IPS-NIHi11 (cell line): ENCODE data around the gene TMEM45B.
A peak's percentile ranks its signal among the peaks of the same experiment; 100 is the strongest.
"Not testable (repeated sequence)": the region's sequence is repeated elsewhere in the genome, so short reads cannot be mapped to it uniquely, and the experiment has no call there.

Source experiments
- DNase-seq: peaks from one replicate; pipeline ENCODE4 v3.0.0; 2012; ENCODE audit warnings: mixed read lengths, low spot score

The TMEM45B gene

GRCh38 chr11:129852125-129852740, 36.6 kb downstream of the TMEM45B start:
- DNase-seq: no peak

DNA sequence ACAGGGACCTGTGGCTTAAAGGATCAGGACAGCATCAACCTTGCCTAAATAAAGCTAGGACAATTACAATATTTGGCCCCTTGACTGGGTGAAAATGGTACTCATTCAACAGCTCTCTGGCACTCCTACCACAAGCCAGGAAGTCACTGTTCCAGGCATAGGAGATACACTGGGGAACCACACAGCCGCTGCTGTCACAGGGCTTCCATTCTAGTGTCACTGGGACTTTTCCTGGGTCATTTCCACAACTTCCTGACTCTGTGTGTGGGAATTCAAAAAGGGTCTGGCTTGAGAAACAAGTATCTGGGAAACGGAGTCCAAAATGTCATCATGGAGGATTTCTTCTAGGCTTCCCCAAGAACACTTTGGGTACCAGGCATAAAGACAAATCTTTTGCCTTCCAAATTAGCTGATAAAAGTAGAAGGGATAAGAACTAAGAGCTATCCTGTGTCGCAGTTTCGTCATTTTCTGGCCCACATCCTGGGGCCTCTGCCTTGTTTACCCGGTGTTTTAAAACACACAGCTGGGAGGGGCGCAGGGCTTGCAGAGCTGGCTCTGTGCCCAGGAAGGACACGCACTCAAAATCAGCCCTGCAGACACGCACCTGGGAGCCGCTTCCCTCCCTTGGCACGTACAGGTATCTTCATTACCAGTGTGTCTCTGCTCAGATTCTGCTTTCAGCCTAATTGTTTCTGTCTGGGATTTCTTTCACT, 38.0 kb downstream of the TMEM45B start:
- no peak for DNase-seq

DNA sequence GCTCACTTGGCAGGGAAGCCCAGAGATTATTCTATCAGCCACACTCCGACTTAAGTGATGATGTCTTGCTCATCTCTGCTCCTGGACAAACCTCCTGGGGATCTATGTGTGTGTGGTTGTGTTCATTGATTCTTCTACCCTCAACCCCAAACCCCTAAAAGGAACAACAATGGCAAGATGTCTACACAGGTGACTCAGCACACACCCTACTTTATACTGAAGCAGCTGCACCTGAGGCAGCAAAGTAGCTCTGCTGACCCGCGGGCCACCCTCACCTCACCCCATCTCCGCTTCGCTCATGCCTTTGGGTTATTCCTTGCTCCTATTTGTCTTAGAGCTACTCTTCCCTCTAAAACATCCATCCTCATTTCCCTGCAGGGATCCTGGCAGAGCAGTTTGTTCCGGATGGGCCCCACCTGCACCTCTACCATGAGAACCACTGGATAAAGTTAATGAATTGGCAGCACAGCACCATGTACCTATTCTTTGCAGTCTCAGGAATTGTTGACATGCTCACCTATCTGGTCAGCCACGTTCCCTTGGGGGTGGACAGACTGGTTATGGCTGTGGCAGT, 38.7 kb downstream of the TMEM45B start:
- no peak for DNase-seq

GRCh38 chr11:129855086-129855485, 39.4 kb downstream of the TMEM45B start:
- DNase-seq: no peak

- DNase-seq: no peak
Observed at GRCh38 chr11:129856036-129856435, 40.4 kb downstream of the TMEM45B start.

- peak; percentile 70 for DNase-seq
Observed at GRCh38 chr11:129861702-129862522, 46.3 kb downstream of the TMEM45B start.

DNA sequence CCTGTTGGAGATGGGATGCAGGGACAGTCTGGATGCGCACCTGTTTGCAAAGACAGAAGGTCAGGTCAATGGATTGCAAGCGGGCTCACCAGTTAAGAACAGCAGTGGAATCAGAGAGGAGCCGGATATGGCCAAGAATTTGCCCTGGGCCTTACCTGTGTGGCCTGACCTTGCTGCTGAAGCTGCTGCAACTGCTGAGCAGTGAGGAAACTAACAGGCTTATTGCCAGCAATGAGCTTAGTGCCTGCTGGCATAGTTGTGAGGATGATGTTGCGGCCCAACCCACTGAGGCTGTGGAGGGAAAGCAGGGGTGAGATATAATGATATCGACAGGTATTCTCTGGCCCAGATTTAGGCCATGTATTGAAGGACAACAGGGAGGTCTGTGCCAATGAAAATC, 49.2 kb downstream of the TMEM45B start:
- DNase-seq: no peak

DNA sequence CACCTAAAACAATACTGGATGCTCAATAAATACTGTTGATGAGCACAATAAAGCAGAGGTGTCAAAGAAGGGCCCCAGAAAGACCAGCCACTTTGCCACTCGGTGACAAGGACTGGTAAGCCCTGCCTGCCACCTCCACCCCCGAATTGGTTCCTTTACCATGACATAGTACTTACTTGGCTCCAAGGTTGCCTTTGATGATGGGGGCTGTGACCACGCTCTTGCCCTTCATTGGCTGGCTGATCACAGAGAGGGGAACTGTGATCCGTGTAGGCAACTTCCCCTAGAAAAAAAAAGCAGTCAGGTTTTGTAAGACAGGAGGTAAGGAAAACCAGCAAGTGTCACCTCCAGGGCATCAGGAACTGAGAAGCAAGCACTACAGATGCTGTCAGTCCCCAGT, 50.1 kb downstream of the TMEM45B start:
- DNase-seq: no peak

DNA sequence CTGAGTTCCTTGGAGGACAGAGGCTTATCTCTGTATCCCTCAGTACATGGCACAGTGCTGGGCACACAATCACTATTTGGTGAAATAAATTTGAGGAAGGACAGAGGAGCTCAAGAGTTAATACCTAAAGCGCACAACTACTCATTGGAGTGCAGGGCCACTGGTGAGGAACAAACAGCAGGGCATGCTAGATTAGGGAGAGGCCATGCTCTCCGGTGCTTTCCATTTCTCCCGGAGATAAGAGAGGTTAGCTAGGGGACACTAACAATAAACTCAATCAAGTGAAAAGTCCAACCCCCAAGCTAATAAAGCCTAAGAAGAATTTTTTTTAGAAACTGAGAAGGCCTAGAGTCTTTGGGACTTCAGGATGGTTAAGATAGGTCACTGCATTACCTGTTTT, 50.7 kb downstream of the TMEM45B start:
- no peak for DNase-seq

- DNase-seq: not testable (repeated sequence)
Observed at GRCh38 chr11:129868626-129869025, 53.0 kb downstream of the TMEM45B start.

DNA sequence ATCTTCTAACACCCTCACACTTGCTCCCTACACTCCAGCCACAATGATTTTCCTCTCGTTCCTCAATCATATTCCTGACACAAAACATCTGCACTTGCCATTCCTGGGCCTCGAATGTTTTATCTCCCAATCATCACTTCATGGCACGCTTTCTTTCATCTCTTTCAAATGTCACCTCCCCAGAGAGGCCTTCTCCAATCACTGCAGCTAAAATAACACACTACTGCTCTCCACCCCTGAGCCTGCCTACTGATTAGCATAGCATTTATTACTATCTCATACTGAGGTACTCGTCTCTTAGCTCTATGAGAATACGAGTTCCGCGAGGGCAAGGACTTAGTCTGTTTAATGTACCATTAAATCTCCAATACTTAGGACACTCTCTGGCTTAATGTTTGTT, 56.3 kb downstream of the TMEM45B start:
- no peak for DNase-seq

DNA sequence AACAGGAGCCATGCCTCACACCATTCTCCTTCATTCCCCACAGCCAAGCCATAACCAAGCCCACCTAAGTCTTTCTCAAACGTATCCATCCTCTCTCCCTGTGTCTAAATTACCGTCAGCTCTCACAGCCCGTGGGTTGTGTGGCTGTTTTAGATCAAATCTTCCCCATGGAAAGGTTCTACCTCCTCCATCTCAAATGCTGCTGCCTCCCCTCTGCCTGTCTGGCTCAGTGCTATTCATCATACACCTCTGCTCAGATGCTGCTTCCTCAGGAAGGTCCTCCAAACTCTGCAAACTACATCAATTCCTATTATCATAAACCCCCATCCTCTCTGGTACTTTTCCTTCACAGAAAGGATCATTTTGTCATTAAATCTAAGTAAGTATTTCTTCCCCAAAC, 64.7 kb downstream of the TMEM45B start:
- DNase-seq: no peak

DNA sequence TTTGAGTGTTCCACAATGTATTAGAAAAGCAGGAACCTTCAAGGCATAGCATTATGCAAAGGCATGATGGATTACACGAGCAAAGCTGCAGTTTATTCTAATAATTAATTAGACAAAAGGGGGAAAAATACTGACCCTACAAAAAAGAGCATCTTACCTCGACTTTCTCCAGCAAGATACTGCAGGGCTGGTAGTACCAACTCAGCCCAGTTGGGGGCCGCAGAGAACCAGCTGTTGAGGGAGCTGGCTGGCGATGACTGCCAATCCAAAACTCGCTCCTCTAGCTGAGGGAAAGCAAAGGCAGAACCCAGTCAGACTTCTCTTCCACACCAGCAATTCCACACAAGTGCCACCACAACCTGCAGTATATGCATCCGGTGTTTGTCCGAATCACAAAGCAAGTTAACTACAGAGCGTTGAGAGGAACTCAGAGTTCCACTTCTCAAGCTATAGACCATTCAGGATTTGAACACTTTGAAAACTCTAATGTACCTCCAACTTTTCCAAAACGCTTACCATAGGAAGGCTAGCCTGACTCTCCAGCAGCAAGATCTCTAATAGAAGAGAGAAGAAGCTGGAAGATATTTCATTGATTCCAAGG, 66.0 kb downstream of the TMEM45B start:
- peak; percentile 72 for DNase-seq

- no peak for DNase-seq
Observed at GRCh38 chr11:129884581-129884980, 68.9 kb downstream of the TMEM45B start.

DNA sequence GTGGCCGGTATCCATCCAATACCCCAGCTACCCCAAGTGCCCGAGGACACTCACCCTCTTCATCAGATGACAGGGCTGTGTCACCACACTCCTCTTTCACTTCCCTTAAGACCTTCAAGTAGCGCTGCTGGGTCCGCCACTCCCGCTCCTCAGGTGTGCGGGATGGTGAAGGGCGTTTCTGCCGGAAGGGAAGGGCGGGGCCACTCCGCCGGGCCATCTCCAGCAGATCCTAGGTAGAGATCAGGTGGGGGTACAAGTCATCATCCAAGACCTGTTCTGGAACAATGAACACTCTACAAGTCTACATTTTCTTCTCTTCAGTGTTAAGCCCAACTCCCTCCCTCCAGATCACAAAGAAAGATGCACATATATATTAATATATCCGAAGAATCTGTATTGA, 69.7 kb downstream of the TMEM45B start:
- DNase-seq: no peak

GRCh38 chr11:129888451-129888850, 72.8 kb downstream of the TMEM45B start:
- DNase-seq: no peak

- DNase-seq: no peak
Observed at GRCh38 chr11:129894278-129895125, 78.9 kb downstream of the TMEM45B start.

DNA sequence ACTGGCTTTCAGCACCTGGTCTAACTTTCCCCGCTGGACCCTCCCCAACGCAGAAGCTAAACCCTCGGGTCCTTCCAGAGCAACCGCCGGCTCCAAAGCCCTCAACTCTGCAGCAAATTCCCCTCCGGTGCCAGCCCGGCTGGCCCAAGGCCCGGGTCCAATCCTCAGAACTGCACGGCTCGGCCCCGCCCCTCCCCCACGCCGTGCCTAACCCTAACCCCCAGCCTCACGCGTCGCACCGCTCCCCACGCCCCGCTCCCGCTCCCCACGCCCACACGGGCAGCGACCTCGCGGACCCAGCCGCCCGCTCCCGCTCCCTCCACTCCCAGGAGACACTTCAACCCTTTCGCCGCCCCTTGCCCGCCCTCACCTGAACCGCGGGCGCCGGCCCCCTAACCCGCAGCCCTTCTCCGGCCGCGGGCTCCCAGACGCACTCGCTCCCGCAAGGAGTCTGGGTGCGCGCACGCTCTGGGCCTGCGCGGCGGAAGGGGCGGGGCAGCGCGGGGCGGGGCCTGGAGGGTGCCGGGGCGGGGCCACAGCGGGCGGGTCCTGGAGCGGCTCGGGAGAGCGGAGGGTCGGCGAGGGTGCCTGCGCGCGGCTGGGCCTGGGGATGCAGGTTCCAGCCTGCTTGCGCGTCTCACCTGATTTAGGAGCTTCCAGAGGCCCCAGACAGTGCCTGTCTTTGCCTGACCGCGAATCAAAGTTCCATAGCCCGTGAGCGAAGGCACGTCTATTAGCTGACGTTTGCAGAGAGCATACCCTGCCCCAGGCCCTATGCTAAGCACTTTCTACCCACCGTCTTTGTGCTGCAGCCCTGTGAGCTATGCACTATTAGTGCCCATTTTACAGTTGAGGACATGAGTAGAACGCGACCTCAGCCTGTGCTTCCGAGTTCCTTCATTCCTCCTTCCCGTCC, 79.7 kb downstream of the TMEM45B start, which contains the start of gene NFRKB:
Gene NFRKB (minus strand): TSS at position 453 of the 916 bp plus-strand sequence. CDS start 2,729 bp downstream, outside the sequence.
- DNase-seq: peak; percentile 99

DNA sequence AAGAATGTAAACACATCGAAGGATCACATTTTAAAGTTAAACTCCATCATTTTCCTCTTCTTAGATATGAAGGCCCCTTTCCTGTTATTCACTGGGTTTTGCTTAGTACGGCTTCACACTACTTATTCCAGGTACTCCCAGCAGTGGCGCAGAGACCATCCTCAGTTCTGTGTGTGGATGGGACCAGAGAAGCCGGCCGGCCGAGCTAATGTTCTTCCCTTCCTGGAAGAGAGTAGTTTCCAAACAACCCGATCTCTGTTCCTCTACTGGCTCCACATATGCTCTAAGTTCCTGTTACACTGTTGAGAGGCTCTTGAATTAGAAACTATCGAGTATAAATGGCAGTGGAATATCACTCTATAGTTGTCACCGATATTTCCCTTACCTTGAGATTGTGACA, 80.4 kb downstream of the TMEM45B start:
- peak; percentile 28 for DNase-seq

DNA sequence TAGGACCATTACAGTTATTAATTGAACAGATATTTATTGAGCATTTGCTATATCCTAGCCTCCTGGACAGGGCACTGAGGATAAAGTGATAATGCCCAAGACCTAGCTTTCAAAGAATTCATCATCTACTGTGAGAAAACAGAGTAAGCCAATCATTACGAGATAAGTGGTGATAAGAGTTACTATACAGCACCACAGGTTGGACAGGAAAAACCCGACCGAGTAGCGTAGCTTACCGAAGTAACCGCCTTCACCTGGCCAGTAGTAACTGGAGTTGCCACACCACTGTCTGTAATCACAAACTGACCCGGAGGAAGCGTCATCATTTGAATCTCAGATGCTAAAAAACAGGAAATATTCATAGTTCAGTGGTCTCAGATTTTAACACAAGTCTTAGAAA, 89.8 kb downstream of the TMEM45B start:
- no peak for DNase-seq
